H1 (cell line): Measurements from ENCODE around the gene APMAP. TPM values are rescaled to one million over a fixed set of nuclear protein-coding genes. Genes with fewer than 3 reads are reported as not detected.

Source experiments
- CTCF ChIA-PET: fragments of 300-600 bp; sonication (Branson Sonifier 250); formaldehyde crosslinking; loops from one replicate; lab custom pipeline; 2021; ENCODE audit not compliant: partially characterized antibody; lab: Charles Lee
- POLR2A ChIA-PET: fragments of 300-600 bp; sonication (Branson Sonifier 250); formaldehyde crosslinking; loops from one replicate; lab custom pipeline; 2021; ENCODE audit warnings: inconsistent platforms; ENCODE audit not compliant: partially characterized antibody; lab: Charles Lee
- DNase-seq, 2 experiments: peaks; one replicate each; pipeline versions ENCODE4 v3.0.0 to v3.0.0-alpha.2; 2010 to 2022; ENCODE audit warnings: low spot score in 2 of 2, low read depth in 1 of 2, mixed read lengths in 1 of 2
- FAIRE-seq: peaks from 2 replicates; lab custom pipeline; 2011; peaks lifted over from hg19 to GRCh38; lab: Jason Lieb, UNC
- H2AFZ ChIP-seq: 2 replicates; pipeline ENCODE4 v1.8.1; 2012; ENCODE audit warnings: low read length, inconsistent platforms
- H2AK5ac ChIP-seq: 2 replicates; pipeline ENCODE4 v1.6.1; 2013; ENCODE audit warnings: low read depth, low read length
- H2BK120ac ChIP-seq: replicated peaks from 2 replicates; pipeline ENCODE3; 2013; ENCODE audit warnings: low read depth, low read length, inconsistent platforms
- H2BK12ac ChIP-seq: 2 replicates; pipeline ENCODE4 v1.6.1; 2013; ENCODE audit warnings: low read depth, low read length
- H2BK15ac ChIP-seq: 2 replicates; pipeline ENCODE4 v1.6.1; 2013; ENCODE audit warnings: low read length
- H2BK20ac ChIP-seq: 2 replicates; pipeline ENCODE4 v1.6.1; 2013; ENCODE audit warnings: low read length
- H2BK5ac ChIP-seq: 2 replicates; pipeline ENCODE4 v1.6.1; 2013; ENCODE audit warnings: low read depth, low read length
- H3K14ac ChIP-seq: 2 replicates; pipeline ENCODE4 v1.6.1; 2013; ENCODE audit warnings: inconsistent platforms; ENCODE audit not compliant: insufficient read length
- H3K18ac ChIP-seq: 2 replicates; pipeline ENCODE4 v1.6.1; 2013; ENCODE audit warnings: low read length; ENCODE audit errors: extremely low read depth
- H3K23ac ChIP-seq: 2 replicates; pipeline ENCODE4 v1.6.1; 2013; ENCODE audit warnings: inconsistent platforms; ENCODE audit not compliant: insufficient read length
- H3K23me2 ChIP-seq: 2 replicates; pipeline ENCODE4 v1.6.1; 2013; ENCODE audit warnings: low read depth, low read length
- H3K27ac ChIP-seq: 2 replicates; pipeline ENCODE4 v1.6.1; 2011; ENCODE audit warnings: low read depth, low read length, inconsistent platforms
- H3K27me3 ChIP-seq, 4 experiments: replicated peaks in 1 of 4; 1 replicate in 1 of 4; 2 replicates in 3 of 4; pipeline versions ENCODE4 v1.6.1 to v1.8.1; 2011 to 2013; ENCODE audit warnings: low read length in 3 of 4, mild to moderate bottlenecking in 3 of 4, inconsistent platforms in 2 of 4, mixed read lengths in 2 of 4, moderate library complexity in 1 of 4; ENCODE audit not compliant: control insufficient read depth in 3 of 4, insufficient read depth in 3 of 4; ENCODE audit errors: extremely low read depth in 1 of 4
- H3K36me3 ChIP-seq, 4 experiments: 2 replicates each; pipeline versions ENCODE4 v1.6.1 to v1.8.1; 2011 to 2013; ENCODE audit warnings: mild to moderate bottlenecking in 4 of 4, low read length in 3 of 4, moderate library complexity in 2 of 4, control low read depth in 1 of 4, inconsistent platforms in 1 of 4; ENCODE audit not compliant: insufficient read depth in 4 of 4, control insufficient read depth in 2 of 4
- H3K4ac ChIP-seq: replicated peaks from 2 replicates; pipeline ENCODE3; 2013; ENCODE audit warnings: low read length, low read depth, mixed read lengths, inconsistent platforms; ENCODE audit not compliant: insufficient read length
- H3K4me1 ChIP-seq, 4 experiments: replicated peaks in 1 of 4; 1 replicate in 1 of 4; 2 replicates in 3 of 4; pipeline versions ENCODE4 v1.6.1 to v1.8.1; 2011 to 2013; ENCODE audit warnings: low read length in 3 of 4, inconsistent platforms in 2 of 4, mixed read lengths in 1 of 4; ENCODE audit not compliant: insufficient read depth in 4 of 4, control insufficient read depth in 3 of 4
- H3K4me2 ChIP-seq, 2 experiments: 2 replicates each; pipeline versions ENCODE4 v1.6.1 to v1.8.1; 2011 to 2013; ENCODE audit warnings: low read depth in 2 of 2, low read length in 2 of 2, control low read depth in 1 of 2, inconsistent platforms in 1 of 2, mild to moderate bottlenecking in 1 of 2; ENCODE audit not compliant: insufficient read depth in 1 of 2
- H3K4me3 ChIP-seq, 4 experiments: fragments of 200-600, 300-600 bp in 1 of 4; sonication (generic), shearing (Covaris generic), sonication (Bioruptor Twin) in 1 of 4; 2 replicates each; pipeline versions ENCODE4 v1.5.1 to v1.8.1; 2011 to 2016; ENCODE audit warnings: low read length in 4 of 4, low read depth in 3 of 4, control low read depth in 2 of 4, inconsistent platforms in 2 of 4, mild to moderate bottlenecking in 2 of 4, mixed read lengths in 1 of 4, moderate library complexity in 1 of 4; ENCODE audit not compliant: insufficient read depth in 2 of 4; ENCODE audit errors: extremely low read depth in 1 of 4
- H3K56ac ChIP-seq: replicated peaks from 2 replicates; pipeline ENCODE3; 2013; ENCODE audit warnings: low read depth, mild to moderate bottlenecking, mixed read lengths, low read length, inconsistent platforms; ENCODE audit not compliant: insufficient read length
- H3K79me1 ChIP-seq: 2 replicates; pipeline ENCODE4 v1.6.1; 2013; ENCODE audit warnings: low read depth, low read length, control low read depth
- H3K79me2 ChIP-seq, 2 experiments: 2 replicates each; pipeline versions ENCODE4 v1.6.1 to v1.8.1; 2012 to 2013; ENCODE audit warnings: low read length in 2 of 2, mild to moderate bottlenecking in 2 of 2, inconsistent platforms in 1 of 2; ENCODE audit not compliant: insufficient read depth in 2 of 2, control insufficient read depth in 1 of 2
- H3K9ac ChIP-seq, 4 experiments: replicated peaks in 1 of 4; 1 replicate in 1 of 4; 2 replicates in 3 of 4; pipeline versions ENCODE4 v1.6.1 to v1.8.1; 2011 to 2013; ENCODE audit warnings: low read depth in 3 of 4, low read length in 3 of 4, control low read depth in 2 of 4, mild to moderate bottlenecking in 2 of 4, moderate library complexity in 2 of 4, inconsistent platforms in 1 of 4; ENCODE audit errors: extremely low read depth in 1 of 4
- H3K9me3 ChIP-seq, 2 experiments: 2 replicates each; pipeline versions ENCODE4 v1.6.1 to v1.8.1; 2012 to 2013; ENCODE audit warnings: mild to moderate bottlenecking in 2 of 2, moderate library complexity in 2 of 2, control low read depth in 1 of 2, inconsistent platforms in 1 of 2, low read depth in 1 of 2, low read length in 1 of 2, mixed read lengths in 1 of 2; ENCODE audit not compliant: insufficient read depth in 2 of 2
- H4K20me1 ChIP-seq, 2 experiments: replicated peaks in 1 of 2; 2 replicates each; pipeline versions ENCODE3 to v1.8.1; 2011 to 2013; ENCODE audit warnings: inconsistent platforms in 2 of 2, low read length in 2 of 2, mild to moderate bottlenecking in 1 of 2; ENCODE audit not compliant: insufficient read depth in 2 of 2, control insufficient read depth in 1 of 2
- H4K5ac ChIP-seq: 2 replicates; pipeline ENCODE4 v1.6.1; 2013; ENCODE audit warnings: low read length, low read depth, mixed read lengths, inconsistent platforms; ENCODE audit not compliant: insufficient read length
- H4K8ac ChIP-seq: 2 replicates; pipeline ENCODE4 v1.8.0; 2013; ENCODE audit warnings: mild to moderate bottlenecking, moderate library complexity, low read length, inconsistent platforms; ENCODE audit not compliant: insufficient read depth; ENCODE audit errors: extremely low read depth
- H4K91ac ChIP-seq: replicated peaks from 2 replicates; pipeline ENCODE3; 2013; ENCODE audit warnings: low read length, mixed read lengths, inconsistent platforms; ENCODE audit not compliant: insufficient read length
- CREB1 ChIP-seq: IDR thresholded peaks from 2 replicates; pipeline ENCODE4 v1.6.1; 2012; ENCODE audit warnings: inconsistent platforms
- SAP30 ChIP-seq: fragments of 300-600 bp; sonication (generic); IDR thresholded peaks from 2 replicates; pipeline ENCODE4 v1.7.1; 2012; ENCODE audit warnings: low read length, moderate library complexity, mild to moderate bottlenecking, inconsistent platforms; ENCODE audit not compliant: insufficient read depth, insufficient replicate concordance
- SP1 ChIP-seq: IDR thresholded peaks from 2 replicates; pipeline ENCODE4 v1.6.1; 2011; ENCODE audit warnings: low read depth, low read length
- WGBS, 2 experiments: shearing (Covaris generic) in 1 of 2; methylation state at CpG; one replicate each; pipeline versions ENCODE4 v1.1.6 to v1.1.7; 2013 to 2015; ENCODE audit warnings: low lambda C conversion rate in 2 of 2, mixed read lengths in 2 of 2, inconsistent platforms in 1 of 2, low coverage in 1 of 2, missing lambda C conversion rate in 1 of 2; ENCODE audit not compliant: insufficient replicate concordance in 2 of 2, insufficient coverage in 1 of 2, insufficient read length in 1 of 2; ENCODE audit errors: extremely low coverage in 1 of 2, missing lambda C conversion rate in 1 of 2; 5-methylcytosine and 5-hydroxymethylcytosine counted together
- polyA plus RNA-seq, 7 experiments: library from polyadenylated mRNA; depleted of rRNA in 3 of 7; stranded (reverse) in 5 of 7; unstranded in 2 of 7; fragments of >200 nt in 5 of 7; fragments of 200-250 nt in 2 of 7; gene quantifications; 1 replicate in 5 of 7; 2 replicates in 1 of 7; 4 replicates in 1 of 7; pipeline versions ENCODE4 v1.2.1 to v1.2.3, GENCODE V29; 2011 to 2013; ENCODE audit warnings: missing spikeins in 2 of 7, mixed read lengths in 2 of 7
- total RNA-seq: library from RNA; stranded (reverse); fragmentation: NEBNext Ultra II Directional; extraction: Animal tissue kit (Norgen Biotek cat#: 25700); gene quantifications from 2 replicates; pipeline ENCODE4 v1.2.1, GENCODE V29; 2021

The APMAP gene
- total and polyA plus RNA-seq, 2 of the 8 experiments (the other 6 are each of a cell fraction or from before 2014, with no cell fraction given): 31.3 to 66.0 TPM

GRCh38 chr20:25038103-25038410 lies 45.5 kb upstream of the APMAP start:
- WGBS, 2 experiments: 96% methylated on average over 3 of the region's 3 CpGs; no CpG with 5 or more reads in 1 of the 2 experiments
- H4K8ac ChIP-seq: no peak overlapping the region
- H3K56ac ChIP-seq: no peak overlapping the region
- H2AK5ac ChIP-seq: no peak overlapping the region
- DNase-seq: no peak
- H3K4ac ChIP-seq: no peak overlapping the region
- H3K79me1 ChIP-seq: no peaks in the 10 kb centered on the region
- no peak for TF ChIP-seq SAP30
- TF ChIP-seq SP1: no peak
- no peak for TF ChIP-seq CREB1
- no peak overlapping the region for H3K4me2 ChIP-seq
- no peak overlapping the region for H2BK5ac ChIP-seq
- H3K27ac ChIP-seq: no peak overlapping the region
- no peak overlapping the region for H3K14ac ChIP-seq
- FAIRE-seq: no peak
- H3K27me3 ChIP-seq: no peaks in the 10 kb centered on the region; a peak in 1 of 7 replicates
- H2BK20ac ChIP-seq: no peak overlapping the region
- no peak overlapping the region for H2AFZ ChIP-seq
- no peaks in the 10 kb centered on the region for H3K23me2 ChIP-seq
- CTCF ChIA-PET: no interaction called here
- H4K91ac ChIP-seq: no peak overlapping the region
- no peaks in the 10 kb centered on the region for H3K9me3 ChIP-seq
- no peaks in the 10 kb centered on the region for H4K20me1 ChIP-seq
- peaks cover 0 to 2% (median under 1%) of the 10 kb centered on the region in 4 experiments; a peak in 2 of 7 replicates for H3K4me1 ChIP-seq
- no peaks in the 10 kb centered on the region for H3K79me2 ChIP-seq
- H3K36me3 ChIP-seq: no peaks in the 10 kb centered on the region
- H4K5ac ChIP-seq: no peak overlapping the region
- no peak overlapping the region for H3K4me3 ChIP-seq
- no peak overlapping the region for H2BK12ac ChIP-seq
- no peak overlapping the region for H3K18ac ChIP-seq
- H3K9ac ChIP-seq: no peak overlapping the region
- POLR2A ChIA-PET: no interaction called here
- no peak overlapping the region for H2BK15ac ChIP-seq
- no peak overlapping the region for H3K23ac ChIP-seq
- no peak overlapping the region for H2BK120ac ChIP-seq
